Loucy (cell line): ENCODE results near the gene TMEM156.
"Not testable (repeated sequence)": the region's sequence is repeated elsewhere in the genome, so short reads cannot be mapped to it uniquely, and the experiment has no call there.

ENCODE experiments used
- CTCF ChIP-seq: fragments of 200-600 bp; sonication (generic); conservative IDR thresholded peaks from 2 replicates; pipeline ENCODE4 v1.5.1; 2014; ENCODE audit warnings: mild to moderate bottlenecking, antibody characterized with exemption, low read length
- EZH2phosphoT487 ChIP-seq: fragments of 200-600 bp; IDR thresholded peaks from 2 replicates; pipeline ENCODE4 v1.6.1; 2018; ENCODE audit warnings: antibody characterized with exemption, mild to moderate bottlenecking, moderate library complexity, borderline replicate concordance

GRCh38 chr4:39002058-39002457 lies 30.2 kb downstream of the TMEM156 start:
- TF ChIP-seq CTCF, EZH2phosphoT487: not testable (repeated sequence)
